A673 (cell line): ENCODE measurements around the gene CYLD. TPM values are rescaled to one million over a fixed set of nuclear protein-coding genes. Genes with fewer than 3 reads are reported as not detected.

Experiments
- BruUV-seq: library from RNA; stranded (reverse); fragments of 400-500 nt; replicated peaks from 2 replicates; lab custom pipeline; 2021; lab: Mats Ljungman, UMichigan
- CTCF ChIA-PET: fragments of 300-600 bp; sonication (Branson Sonifier 250); formaldehyde crosslinking; loops from one replicate; lab custom pipeline; 2022; ENCODE audit warnings: antibody characterized with exemption; lab: Charles Lee
- POLR2A ChIA-PET: fragments of 300-600 bp; sonication (Branson Sonifier 250); formaldehyde crosslinking; loops from one replicate; lab custom pipeline; 2022; ENCODE audit warnings: antibody characterized with exemption; ENCODE audit not compliant: low non-redundant PET; lab: Charles Lee
- DNase-seq: peaks from one replicate; pipeline ENCODE4 v3.0.0-alpha.2; 2015; ENCODE audit warnings: low spot score
- H3K27ac ChIP-seq: fragments of 200-600 bp; sonication (generic); 2 replicates; pipeline ENCODE4 v1.5.1; 2016; ENCODE audit warnings: mixed run types, low read depth, mild to moderate bottlenecking, mixed read lengths, antibody characterized with exemption, low read length; ENCODE audit not compliant: poor library complexity, severe bottlenecking
- H3K27me3 ChIP-seq: fragments of 200-600 bp; sonication (generic); replicated peaks from 2 replicates; pipeline ENCODE4 v1.6.1; 2017; ENCODE audit warnings: mixed run types, low read depth, mild to moderate bottlenecking, mixed read lengths, antibody characterized with exemption, low read length; ENCODE audit not compliant: insufficient read depth, poor library complexity
- H3K36me3 ChIP-seq: fragments of 200-600 bp; sonication (generic); 2 replicates; pipeline ENCODE4 v1.6.1; 2016; ENCODE audit warnings: mixed run types, mild to moderate bottlenecking, mixed read lengths, antibody characterized with exemption, low read length; ENCODE audit not compliant: insufficient read depth, poor library complexity, severe bottlenecking
- H3K4me1 ChIP-seq: fragments of 200-600 bp; sonication (generic); 2 replicates; pipeline ENCODE4 v1.6.1; 2017; ENCODE audit warnings: mixed run types, mild to moderate bottlenecking, mixed read lengths, antibody characterized with exemption, low read length; ENCODE audit not compliant: insufficient read depth, poor library complexity, severe bottlenecking
- H3K4me3 ChIP-seq: fragments of 200-600 bp; sonication (generic); 2 replicates; pipeline ENCODE4 v1.5.1; 2016; ENCODE audit warnings: low read depth, mixed run types, mild to moderate bottlenecking, mixed read lengths, low read length; ENCODE audit not compliant: poor library complexity, severe bottlenecking
- H3K9me3 ChIP-seq: fragments of 200-600 bp; sonication (generic); 2 replicates; pipeline ENCODE4 v1.6.1; 2016; ENCODE audit warnings: mixed run types, low read depth, mild to moderate bottlenecking, mixed read lengths, antibody characterized with exemption, low read length; ENCODE audit not compliant: poor library complexity, severe bottlenecking
- CTCF ChIP-seq: fragments of 300-800, 200-600 bp; sonication (generic); conservative IDR thresholded peaks from 2 replicates; pipeline ENCODE4 v1.5.1; 2017; ENCODE audit warnings: low read depth, mild to moderate bottlenecking, antibody characterized with exemption, low read length, moderate library complexity, mixed read lengths
- EZH2 ChIP-seq: fragments of 200-600 bp; sonication (generic); IDR thresholded peaks from 2 replicates; pipeline ENCODE4 v1.6.1; 2017; ENCODE audit warnings: borderline replicate concordance, low read depth, mild to moderate bottlenecking, mixed read lengths, antibody characterized with exemption, low read length; ENCODE audit not compliant: poor library complexity, severe bottlenecking
- intact Hi-C: fragments of 100-400 bp; cut with micrococcal nuclease; formaldehyde crosslinking; loops from one replicate; pipeline ENCODE4 v1.10.0; 2022; ENCODE audit not compliant: unreplicated experiment
- total RNA-seq: library from RNA; stranded (reverse); gene quantifications from 2 replicates; pipeline ENCODE4 v1.2.3, GENCODE V29; 2021

Gene CYLD
- total RNA-seq, 1 experiment from 2014 or later = 6.3 TPM

DNA sequence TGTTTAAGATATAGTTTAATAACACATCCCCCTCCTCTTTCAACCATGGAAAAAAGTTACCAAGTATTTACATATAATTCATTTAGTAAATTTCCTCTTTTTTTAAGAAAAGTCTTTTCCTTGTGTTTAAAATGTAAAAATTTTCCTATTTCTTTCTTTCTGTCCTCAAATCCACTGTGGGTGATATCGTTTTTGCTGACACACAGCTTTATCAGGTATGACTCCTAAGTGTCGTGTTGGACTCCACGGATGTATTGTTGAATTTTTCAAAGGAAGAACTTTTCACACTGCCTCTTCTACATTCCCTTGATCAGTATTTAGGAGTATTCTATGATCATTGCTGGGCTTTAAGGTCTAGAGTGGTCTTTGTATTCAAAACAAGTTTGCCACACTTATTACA is 33.1 kb downstream of the CYLD start:
- no peak overlapping the region for H3K27ac ChIP-seq
- ChIA-PET CTCF (no interaction called here), POLR2A (no interaction called here)

DNA sequence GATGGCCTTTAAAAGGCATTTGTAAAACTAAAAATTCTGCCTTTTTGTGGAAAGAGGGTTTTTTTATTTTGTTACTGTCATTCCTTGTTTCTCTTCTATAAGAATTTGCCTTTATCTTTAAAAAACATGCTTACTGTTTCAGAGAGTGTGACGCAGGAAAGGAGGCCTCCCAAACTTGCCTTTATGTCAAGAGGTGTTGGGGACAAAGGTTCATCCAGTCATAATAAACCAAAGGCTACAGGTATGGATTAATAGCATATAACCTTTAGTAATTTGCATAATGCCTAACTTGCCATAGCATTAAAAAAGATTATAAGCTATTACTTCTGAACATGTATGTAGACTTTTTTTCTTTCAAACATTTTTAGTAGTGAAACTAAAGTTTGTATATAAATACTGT is 34.2 kb downstream of the CYLD start:
- no TSS peak for BruUV-seq
- Histone ChIP-seq H3K4me1 (no peaks in the 10 kb centered on the region), H3K4me3 (no peak overlapping the region), H3K9me3 (no peaks in the 10 kb centered on the region), H3K27me3 (no peaks in the 10 kb centered on the region), H3K27ac (no peak overlapping the region), H3K36me3 (no peaks in the 10 kb centered on the region)
- POLR2A ChIA-PET = no interaction called here
- intact Hi-C loops = no loop called here
- TF ChIP-seq EZH2 = no peak
- TF ChIP-seq CTCF = no peak
- no peak for DNase-seq
- CTCF ChIA-PET = no interaction called here

More for the DNA sequence above, 33.1 kb downstream of the CYLD start:
- Histone ChIP-seq H3K4me3 (no peak overlapping the region), H3K4me1 (no peaks in the 10 kb centered on the region), H3K27me3 (no peaks in the 10 kb centered on the region), H3K9me3 (no peaks in the 10 kb centered on the region), H3K36me3 (no peaks in the 10 kb centered on the region)
- no peak for DNase-seq
- no TSS peak for BruUV-seq
- intact Hi-C loops = no loop called here
- no peak for TF ChIP-seq CTCF
- TF ChIP-seq EZH2 = no peak

DNA sequence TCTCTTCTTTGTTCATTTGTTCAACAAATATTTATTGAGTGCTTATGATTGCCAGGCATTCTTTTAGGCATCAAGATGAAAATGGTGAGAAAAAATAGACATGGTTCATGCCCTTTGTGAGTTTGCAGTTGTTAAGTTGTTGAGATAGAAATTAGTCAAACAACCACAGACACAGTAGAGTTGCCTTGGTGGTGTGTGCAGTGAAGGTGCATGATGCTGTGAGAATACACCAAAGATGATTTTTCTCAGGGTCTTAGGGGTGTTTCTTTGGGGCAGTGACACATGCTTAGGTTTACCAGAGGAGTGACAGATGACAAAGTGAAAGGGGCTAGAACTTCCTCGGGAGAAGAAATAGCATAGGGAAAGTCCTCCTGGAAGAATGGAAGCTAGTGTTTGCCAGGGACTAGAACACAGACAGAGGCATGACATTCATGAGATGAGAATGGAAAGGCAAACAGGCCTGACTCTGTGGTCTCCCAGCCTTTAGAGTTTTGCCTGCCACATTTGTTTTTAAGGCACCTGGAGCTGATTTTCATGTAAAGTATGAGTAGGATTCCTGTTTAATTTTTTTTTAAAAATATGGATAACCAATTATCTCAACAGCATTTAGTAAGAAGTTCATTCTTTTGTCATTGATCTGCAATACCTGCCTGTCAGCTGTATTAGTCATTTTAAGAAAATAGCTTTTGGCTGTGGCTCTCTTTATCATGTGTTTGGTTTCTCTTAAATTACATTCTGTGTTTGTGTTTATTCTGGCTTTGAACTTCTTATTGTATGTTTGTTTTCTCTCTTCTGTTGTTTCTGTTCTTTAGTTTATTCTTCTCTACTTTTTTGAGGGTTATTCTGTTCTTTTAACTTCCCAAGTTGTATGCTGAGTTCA is 36.6 kb downstream of the CYLD start:
- CTCF ChIA-PET = interaction anchor here (1.6 kb wide), 1 partner anchor 28 kb away, joined by 3 read pairs; no protein-coding TSS in a partner anchor
- no peaks in the 10 kb centered on the region for H3K36me3 ChIP-seq
- no peaks in the 10 kb centered on the region for H3K4me1 ChIP-seq
- BruUV-seq = no TSS peak
- no peak for DNase-seq
- no peak for TF ChIP-seq EZH2
- no peak for TF ChIP-seq CTCF
- POLR2A ChIA-PET = no interaction called here
- H3K9me3 ChIP-seq = no peaks in the 10 kb centered on the region
- no peaks in the 10 kb centered on the region for H3K27me3 ChIP-seq
- no peak overlapping the region for H3K27ac ChIP-seq
- no peak overlapping the region for H3K4me3 ChIP-seq
- intact Hi-C loops = no loop called here
